ENCODE data around the gene ACTRT3.

DNA sequence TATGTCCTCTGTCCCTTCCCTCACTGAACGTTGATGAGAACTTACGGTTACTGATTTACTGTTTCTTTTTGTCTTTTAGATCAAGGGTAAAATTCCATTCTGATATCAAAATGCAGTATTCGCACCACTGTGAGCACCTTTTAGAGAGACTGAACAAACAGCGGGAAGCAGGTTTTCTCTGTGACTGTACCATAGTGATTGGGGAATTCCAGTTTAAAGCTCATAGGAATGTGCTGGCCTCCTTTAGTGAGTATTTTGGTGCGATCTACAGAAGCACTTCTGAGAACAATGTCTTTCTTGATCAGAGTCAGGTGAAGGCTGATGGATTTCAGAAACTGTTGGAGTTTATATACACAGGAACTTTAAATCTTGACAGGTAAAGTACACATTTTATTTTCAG, 4.8 kb upstream of the ACTRT3 start:
- TF ChIP-seq EZH2phosphoT487 (IDR thresholded peaks at IDR 0.05; ENCODE audit: unreplicated experiment) (no peak), EZH2 (IDR thresholded peaks at IDR 0.05; ENCODE audit: low read depth, unreplicated experiment) (no peak), CREB1 (CRISPR knock-in tag; IDR thresholded peaks at IDR 0.05; ENCODE audit: low read depth) (no peak), POLR2AphosphoS5 (IDR thresholded peaks at IDR 0.05; ENCODE audit: low read depth) (no peak), JUNB (IDR thresholded peaks at IDR 0.05; ENCODE audit: unreplicated experiment) (no peak), ZNF114 (CRISPR knock-in tag; IDR thresholded peaks at IDR 0.05) (no peak), STAT1 (IDR thresholded peaks at IDR 0.05; ENCODE audit: unreplicated experiment) (no peak)
- TF ChIP-seq, protein P1, sequence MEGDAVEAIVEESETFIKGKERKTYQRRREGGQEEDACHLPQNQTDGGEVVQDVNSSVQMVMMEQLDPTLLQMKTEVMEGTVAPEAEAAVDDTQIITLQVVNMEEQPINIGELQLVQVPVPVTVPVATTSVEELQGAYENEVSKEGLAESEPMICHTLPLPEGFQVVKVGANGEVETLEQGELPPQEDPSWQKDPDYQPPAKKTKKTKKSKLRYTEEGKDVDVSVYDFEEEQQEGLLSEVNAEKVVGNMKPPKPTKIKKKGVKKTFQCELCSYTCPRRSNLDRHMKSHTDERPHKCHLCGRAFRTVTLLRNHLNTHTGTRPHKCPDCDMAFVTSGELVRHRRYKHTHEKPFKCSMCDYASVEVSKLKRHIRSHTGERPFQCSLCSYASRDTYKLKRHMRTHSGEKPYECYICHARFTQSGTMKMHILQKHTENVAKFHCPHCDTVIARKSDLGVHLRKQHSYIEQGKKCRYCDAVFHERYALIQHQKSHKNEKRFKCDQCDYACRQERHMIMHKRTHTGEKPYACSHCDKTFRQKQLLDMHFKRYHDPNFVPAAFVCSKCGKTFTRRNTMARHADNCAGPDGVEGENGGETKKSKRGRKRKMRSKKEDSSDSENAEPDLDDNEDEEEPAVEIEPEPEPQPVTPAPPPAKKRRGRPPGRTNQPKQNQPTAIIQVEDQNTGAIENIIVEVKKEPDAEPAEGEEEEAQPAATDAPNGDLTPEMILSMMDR (conservative IDR thresholded peaks at IDR 0.05; ENCODE audit: low read depth in 2 of 2), result no peak
- TF ChIP-seq, protein P2, sequence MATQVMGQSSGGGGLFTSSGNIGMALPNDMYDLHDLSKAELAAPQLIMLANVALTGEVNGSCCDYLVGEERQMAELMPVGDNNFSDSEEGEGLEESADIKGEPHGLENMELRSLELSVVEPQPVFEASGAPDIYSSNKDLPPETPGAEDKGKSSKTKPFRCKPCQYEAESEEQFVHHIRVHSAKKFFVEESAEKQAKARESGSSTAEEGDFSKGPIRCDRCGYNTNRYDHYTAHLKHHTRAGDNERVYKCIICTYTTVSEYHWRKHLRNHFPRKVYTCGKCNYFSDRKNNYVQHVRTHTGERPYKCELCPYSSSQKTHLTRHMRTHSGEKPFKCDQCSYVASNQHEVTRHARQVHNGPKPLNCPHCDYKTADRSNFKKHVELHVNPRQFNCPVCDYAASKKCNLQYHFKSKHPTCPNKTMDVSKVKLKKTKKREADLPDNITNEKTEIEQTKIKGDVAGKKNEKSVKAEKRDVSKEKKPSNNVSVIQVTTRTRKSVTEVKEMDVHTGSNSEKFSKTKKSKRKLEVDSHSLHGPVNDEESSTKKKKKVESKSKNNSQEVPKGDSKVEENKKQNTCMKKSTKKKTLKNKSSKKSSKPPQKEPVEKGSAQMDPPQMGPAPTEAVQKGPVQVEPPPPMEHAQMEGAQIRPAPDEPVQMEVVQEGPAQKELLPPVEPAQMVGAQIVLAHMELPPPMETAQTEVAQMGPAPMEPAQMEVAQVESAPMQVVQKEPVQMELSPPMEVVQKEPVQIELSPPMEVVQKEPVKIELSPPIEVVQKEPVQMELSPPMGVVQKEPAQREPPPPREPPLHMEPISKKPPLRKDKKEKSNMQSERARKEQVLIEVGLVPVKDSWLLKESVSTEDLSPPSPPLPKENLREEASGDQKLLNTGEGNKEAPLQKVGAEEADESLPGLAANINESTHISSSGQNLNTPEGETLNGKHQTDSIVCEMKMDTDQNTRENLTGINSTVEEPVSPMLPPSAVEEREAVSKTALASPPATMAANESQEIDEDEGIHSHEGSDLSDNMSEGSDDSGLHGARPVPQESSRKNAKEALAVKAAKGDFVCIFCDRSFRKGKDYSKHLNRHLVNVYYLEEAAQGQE (IDR thresholded peaks at IDR 0.05; ENCODE audit: unreplicated experiment), result no peak
- TF ChIP-seq, protein P3, sequence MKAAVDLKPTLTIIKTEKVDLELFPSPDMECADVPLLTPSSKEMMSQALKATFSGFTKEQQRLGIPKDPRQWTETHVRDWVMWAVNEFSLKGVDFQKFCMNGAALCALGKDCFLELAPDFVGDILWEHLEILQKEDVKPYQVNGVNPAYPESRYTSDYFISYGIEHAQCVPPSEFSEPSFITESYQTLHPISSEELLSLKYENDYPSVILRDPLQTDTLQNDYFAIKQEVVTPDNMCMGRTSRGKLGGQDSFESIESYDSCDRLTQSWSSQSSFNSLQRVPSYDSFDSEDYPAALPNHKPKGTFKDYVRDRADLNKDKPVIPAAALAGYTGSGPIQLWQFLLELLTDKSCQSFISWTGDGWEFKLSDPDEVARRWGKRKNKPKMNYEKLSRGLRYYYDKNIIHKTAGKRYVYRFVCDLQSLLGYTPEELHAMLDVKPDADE (IDR thresholded peaks at IDR 0.05), result no peak

Data from GM23338 (cell line).